Peyer's patch (tissue), 4 donors: ENCODE measurements around the gene HSBP1.

Source experiments
- POLR2A ChIP-seq, 2 donors: fragments of 450-650 bp; IDR thresholded peaks; one replicate each; pipeline ENCODE4 v1.5.1; 2017; ENCODE audit warnings: antibody characterized with exemption in 2 of 2, mild to moderate bottlenecking in 2 of 2, moderate library complexity in 2 of 2
- TF ChIP-seq, protein P1 (sequence below), 6 experiments: fragments of 450-650 bp in 4 of 6; fragments of 200-600 bp in 2 of 6; sonication (generic) in 1 of 6; IDR thresholded peaks; one replicate each; pipeline ENCODE4 v1.5.1; 2017 to 2019; ENCODE audit warnings: antibody characterized with exemption in 6 of 6, mild to moderate bottlenecking in 3 of 6, moderate library complexity in 1 of 6

DNA sequence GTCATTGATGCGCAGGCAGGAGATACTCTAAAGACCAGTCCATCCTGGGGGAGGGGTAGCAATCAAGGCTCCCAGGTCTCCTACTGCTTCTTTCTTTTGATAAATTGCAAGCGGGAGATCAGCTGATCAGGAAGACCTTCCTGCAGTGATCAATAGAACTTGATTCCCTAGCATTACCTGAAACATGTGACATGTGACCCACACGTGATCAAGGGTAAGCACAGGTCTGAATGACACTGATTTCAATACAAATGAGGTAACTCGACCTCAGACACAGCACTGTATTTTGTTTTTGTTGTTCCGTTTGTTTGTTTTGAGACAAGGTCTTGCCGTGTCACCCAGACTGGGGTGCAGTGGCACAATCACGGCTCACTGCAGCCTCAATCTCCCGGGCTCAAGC, 51.5 kb downstream of the HSBP1 start:
- TF ChIP-seq, protein P1, sequence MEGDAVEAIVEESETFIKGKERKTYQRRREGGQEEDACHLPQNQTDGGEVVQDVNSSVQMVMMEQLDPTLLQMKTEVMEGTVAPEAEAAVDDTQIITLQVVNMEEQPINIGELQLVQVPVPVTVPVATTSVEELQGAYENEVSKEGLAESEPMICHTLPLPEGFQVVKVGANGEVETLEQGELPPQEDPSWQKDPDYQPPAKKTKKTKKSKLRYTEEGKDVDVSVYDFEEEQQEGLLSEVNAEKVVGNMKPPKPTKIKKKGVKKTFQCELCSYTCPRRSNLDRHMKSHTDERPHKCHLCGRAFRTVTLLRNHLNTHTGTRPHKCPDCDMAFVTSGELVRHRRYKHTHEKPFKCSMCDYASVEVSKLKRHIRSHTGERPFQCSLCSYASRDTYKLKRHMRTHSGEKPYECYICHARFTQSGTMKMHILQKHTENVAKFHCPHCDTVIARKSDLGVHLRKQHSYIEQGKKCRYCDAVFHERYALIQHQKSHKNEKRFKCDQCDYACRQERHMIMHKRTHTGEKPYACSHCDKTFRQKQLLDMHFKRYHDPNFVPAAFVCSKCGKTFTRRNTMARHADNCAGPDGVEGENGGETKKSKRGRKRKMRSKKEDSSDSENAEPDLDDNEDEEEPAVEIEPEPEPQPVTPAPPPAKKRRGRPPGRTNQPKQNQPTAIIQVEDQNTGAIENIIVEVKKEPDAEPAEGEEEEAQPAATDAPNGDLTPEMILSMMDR (IDR thresholded peaks at IDR 0.05) = no peak
- TF ChIP-seq POLR2A (IDR thresholded peaks at IDR 0.05) = no peak
